Measurements from ENCODE around the gene KRTAP1-3.

DNA sequence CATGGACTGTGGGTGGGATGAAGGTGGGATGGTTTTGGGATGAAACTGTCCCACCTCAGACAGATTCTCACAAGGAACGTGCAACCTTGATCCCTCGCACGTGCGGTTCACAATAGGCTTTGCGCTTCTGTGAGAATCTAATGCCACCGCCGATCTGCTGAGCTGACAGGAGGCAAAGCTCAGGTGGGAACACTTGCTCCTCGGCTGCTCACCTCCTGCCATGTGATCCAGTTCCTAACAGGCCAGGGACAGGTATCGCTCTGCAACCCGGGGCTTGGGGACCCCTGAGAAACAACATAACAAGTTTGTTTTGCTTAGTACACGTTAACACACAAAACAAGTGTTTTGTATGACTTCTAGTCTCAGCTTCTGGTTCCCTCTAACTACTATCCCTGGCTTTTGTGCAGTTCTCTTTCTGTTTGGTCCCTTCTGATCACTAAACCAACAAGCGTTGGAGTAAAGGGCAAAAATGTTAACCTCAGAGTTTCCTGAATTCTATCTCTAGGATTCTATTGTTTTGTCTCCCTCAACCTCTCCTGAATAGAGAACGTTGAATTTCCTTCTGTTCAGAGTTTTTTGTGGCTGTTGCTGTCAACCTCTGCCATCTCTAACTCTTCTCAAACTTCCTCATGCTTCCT, 18.0 kb downstream of the KRTAP1-3 start:
- TF ChIP-seq, protein P1, sequence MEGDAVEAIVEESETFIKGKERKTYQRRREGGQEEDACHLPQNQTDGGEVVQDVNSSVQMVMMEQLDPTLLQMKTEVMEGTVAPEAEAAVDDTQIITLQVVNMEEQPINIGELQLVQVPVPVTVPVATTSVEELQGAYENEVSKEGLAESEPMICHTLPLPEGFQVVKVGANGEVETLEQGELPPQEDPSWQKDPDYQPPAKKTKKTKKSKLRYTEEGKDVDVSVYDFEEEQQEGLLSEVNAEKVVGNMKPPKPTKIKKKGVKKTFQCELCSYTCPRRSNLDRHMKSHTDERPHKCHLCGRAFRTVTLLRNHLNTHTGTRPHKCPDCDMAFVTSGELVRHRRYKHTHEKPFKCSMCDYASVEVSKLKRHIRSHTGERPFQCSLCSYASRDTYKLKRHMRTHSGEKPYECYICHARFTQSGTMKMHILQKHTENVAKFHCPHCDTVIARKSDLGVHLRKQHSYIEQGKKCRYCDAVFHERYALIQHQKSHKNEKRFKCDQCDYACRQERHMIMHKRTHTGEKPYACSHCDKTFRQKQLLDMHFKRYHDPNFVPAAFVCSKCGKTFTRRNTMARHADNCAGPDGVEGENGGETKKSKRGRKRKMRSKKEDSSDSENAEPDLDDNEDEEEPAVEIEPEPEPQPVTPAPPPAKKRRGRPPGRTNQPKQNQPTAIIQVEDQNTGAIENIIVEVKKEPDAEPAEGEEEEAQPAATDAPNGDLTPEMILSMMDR (IDR thresholded peaks at IDR 0.05) = no peak
- TF ChIP-seq, protein P2, sequence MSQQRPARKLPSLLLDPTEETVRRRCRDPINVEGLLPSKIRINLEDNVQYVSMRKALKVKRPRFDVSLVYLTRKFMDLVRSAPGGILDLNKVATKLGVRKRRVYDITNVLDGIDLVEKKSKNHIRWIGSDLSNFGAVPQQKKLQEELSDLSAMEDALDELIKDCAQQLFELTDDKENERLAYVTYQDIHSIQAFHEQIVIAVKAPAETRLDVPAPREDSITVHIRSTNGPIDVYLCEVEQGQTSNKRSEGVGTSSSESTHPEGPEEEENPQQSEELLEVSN (IDR thresholded peaks at IDR 0.05; ENCODE audit: borderline replicate concordance, low read depth) = no peak
- TF ChIP-seq POLR2AphosphoS2 (conservative IDR thresholded peaks at IDR 0.05; ENCODE audit: low read length) (no peak), CHD2 (IDR thresholded peaks at IDR 0.05; ENCODE audit: low read length, partially characterized antibody) (no peak), POLR2A (IDR thresholded peaks at IDR 0.05; ENCODE audit: low read length) (no peak), EP300 (IDR thresholded peaks at IDR 0.05) (no peak)
- TF ChIP-seq, protein P3, sequence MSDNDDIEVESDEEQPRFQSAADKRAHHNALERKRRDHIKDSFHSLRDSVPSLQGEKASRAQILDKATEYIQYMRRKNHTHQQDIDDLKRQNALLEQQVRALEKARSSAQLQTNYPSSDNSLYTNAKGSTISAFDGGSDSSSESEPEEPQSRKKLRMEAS (IDR thresholded peaks at IDR 0.05) = no peak
- TF ChIP-seq, protein P4, sequence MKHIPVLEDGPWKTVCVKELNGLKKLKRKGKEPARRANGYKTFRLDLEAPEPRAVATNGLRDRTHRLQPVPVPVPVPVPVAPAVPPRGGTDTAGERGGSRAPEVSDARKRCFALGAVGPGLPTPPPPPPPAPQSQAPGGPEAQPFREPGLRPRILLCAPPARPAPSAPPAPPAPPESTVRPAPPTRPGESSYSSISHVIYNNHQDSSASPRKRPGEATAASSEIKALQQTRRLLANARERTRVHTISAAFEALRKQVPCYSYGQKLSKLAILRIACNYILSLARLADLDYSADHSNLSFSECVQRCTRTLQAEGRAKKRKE (CRISPR knock-in tag; IDR thresholded peaks at IDR 0.05; ENCODE audit: low read depth) = no peak
